ENCODE measurements around the gene ADAMTS7. TPM values are rescaled to one million over a fixed set of nuclear protein-coding genes. Genes with fewer than 3 reads are reported as not detected.

The ADAMTS7 gene
- total RNA-seq, 1 donor from 2014 or later: 25.5 TPM

- Histone ChIP-seq H3K9ac (ENCODE audit: low read length) (no peak overlapping the region), H3K79me2 (ENCODE audit: insufficient read depth, low read length) (no peaks in the 10 kb centered on the region), H3K9me3 (ENCODE audit: insufficient read depth, low read depth, low read length) (no peaks in the 10 kb centered on the region), H3K27me3 (ENCODE audit: insufficient read depth, low read length) (no peaks in the 10 kb centered on the region), H3K36me3 (ENCODE audit: insufficient read depth, low read length) (no peaks in the 10 kb centered on the region), H2AFZ (ENCODE audit: low read depth, low read length) (no peak overlapping the region), H3K4me2 (ENCODE audit: low read length) (no peak overlapping the region), H3K27ac (ENCODE audit: low read depth, low read length) (no peak overlapping the region), H3K4me3 (ENCODE audit: insufficient read depth, low read depth, low read length) (no peak overlapping the region), H4K20me1 (ENCODE audit: insufficient read depth, low read length) (no peaks in the 10 kb centered on the region), H3K4me1 (ENCODE audit: insufficient read depth, low read length) (no peaks in the 10 kb centered on the region)
- H3K4me3 Mint-ChIP-seq (ENCODE audit: unreplicated experiment): no peak overlapping the region
- H3K27me3 Mint-ChIP-seq (ENCODE audit: low read depth, unreplicated experiment): peaks cover 2% of the 10 kb centered on the region
- no peaks in the 10 kb centered on the region for H3K4me1 Mint-ChIP-seq (ENCODE audit: low read depth, unreplicated experiment)
- DNase-seq (ENCODE audit: low read depth): no peak
- H3K27ac Mint-ChIP-seq (ENCODE audit: unreplicated experiment): no peak overlapping the region
- H3K36me3 Mint-ChIP-seq (ENCODE audit: low read depth, unreplicated experiment): no peaks in the 10 kb centered on the region
- no peaks in the 10 kb centered on the region for H3K9me3 Mint-ChIP-seq (ENCODE audit: unreplicated experiment)
- no peak for FAIRE-seq
- TF ChIP-seq CTCF (IDR thresholded peaks at IDR 0.05; ENCODE audit: insufficient read depth, low read depth, low read length): no peak
- no peak for TF ChIP-seq EZH2 (IDR thresholded peaks at IDR 0.05; ENCODE audit: insufficient read depth, low read length)
Observed at GRCh38 chr15:78768531-78769408, 42.5 kb downstream of the ADAMTS7 start.

GRCh38 chr15:78768096-78768495 lies 43.2 kb downstream of the ADAMTS7 start:
- Histone ChIP-seq H3K9ac (ENCODE audit: low read length) (no peak overlapping the region), H3K27ac (ENCODE audit: low read depth, low read length) (no peak overlapping the region), H3K27me3 (ENCODE audit: insufficient read depth, low read length) (no peaks in the 10 kb centered on the region), H3K4me2 (ENCODE audit: low read length) (no peak overlapping the region), H3K4me1 (ENCODE audit: insufficient read depth, low read length) (no peaks in the 10 kb centered on the region), H2AFZ (ENCODE audit: low read depth, low read length) (no peak overlapping the region), H3K79me2 (ENCODE audit: insufficient read depth, low read length) (no peaks in the 10 kb centered on the region), H3K36me3 (ENCODE audit: insufficient read depth, low read length) (no peaks in the 10 kb centered on the region), H4K20me1 (ENCODE audit: insufficient read depth, low read length) (no peaks in the 10 kb centered on the region), H3K4me3 (ENCODE audit: insufficient read depth, low read depth, low read length) (no peak overlapping the region), H3K9me3 (ENCODE audit: insufficient read depth, low read depth, low read length) (no peaks in the 10 kb centered on the region)
- DNase-seq (ENCODE audit: low read depth) (no peak), FAIRE-seq (no peak)
- no peak overlapping the region for H3K27ac Mint-ChIP-seq (ENCODE audit: unreplicated experiment)
- H3K4me1 Mint-ChIP-seq (ENCODE audit: low read depth, unreplicated experiment): peaks cover 2% of the 10 kb centered on the region
- H3K27me3 Mint-ChIP-seq (ENCODE audit: low read depth, unreplicated experiment): peaks cover 2% of the 10 kb centered on the region
- H3K9me3 Mint-ChIP-seq (ENCODE audit: unreplicated experiment): no peaks in the 10 kb centered on the region
- no peaks in the 10 kb centered on the region for H3K36me3 Mint-ChIP-seq (ENCODE audit: low read depth, unreplicated experiment)
- no peak for TF ChIP-seq EZH2 (IDR thresholded peaks at IDR 0.05; ENCODE audit: insufficient read depth, low read length)
- no peak for TF ChIP-seq CTCF (IDR thresholded peaks at IDR 0.05; ENCODE audit: insufficient read depth, low read depth, low read length)
- no peak overlapping the region for H3K4me3 Mint-ChIP-seq (ENCODE audit: unreplicated experiment)
